ENCODE measurements around the gene NFAM1.

The NFAM1 gene

GRCh38 chr22:42380769-42381551 lies 51.2 kb downstream of the NFAM1 start:
- no peak for DNase-seq

- DNase-seq, result no peak
These were observed 52.2 kb downstream of the NFAM1 start for GRCh38 chr22:42379966-42380537.

- DNase-seq, result no peak
These were observed 55.3 kb downstream of the NFAM1 start for GRCh38 chr22:42376711-42377554.

GRCh38 chr22:42375982-42376381 lies 56.2 kb downstream of the NFAM1 start:
- no peak for DNase-seq

DNA sequence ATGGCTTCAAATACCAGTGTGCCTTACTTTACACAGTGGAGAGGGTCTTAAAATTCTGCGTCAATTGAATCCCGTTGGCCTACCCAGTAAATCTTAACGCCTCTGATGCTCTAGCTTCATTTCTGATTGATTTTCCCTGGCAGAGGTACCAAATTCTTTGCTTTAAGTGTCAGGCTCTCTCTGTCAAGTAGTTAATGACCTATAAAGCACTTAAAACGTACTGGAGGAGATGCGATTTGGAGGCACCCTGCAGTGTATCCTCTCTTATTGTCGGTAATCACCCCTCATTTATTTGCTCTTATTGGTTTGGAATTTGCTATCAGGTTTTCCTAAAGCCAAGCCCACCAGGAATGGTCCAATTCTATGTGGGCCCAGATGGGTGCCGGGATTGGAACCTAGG lies 59.2 kb downstream of the NFAM1 start:
- no peak for DNase-seq

GRCh38 chr22:42371501-42371900 lies 60.7 kb downstream of the NFAM1 start:
- no peak for DNase-seq

DNA sequence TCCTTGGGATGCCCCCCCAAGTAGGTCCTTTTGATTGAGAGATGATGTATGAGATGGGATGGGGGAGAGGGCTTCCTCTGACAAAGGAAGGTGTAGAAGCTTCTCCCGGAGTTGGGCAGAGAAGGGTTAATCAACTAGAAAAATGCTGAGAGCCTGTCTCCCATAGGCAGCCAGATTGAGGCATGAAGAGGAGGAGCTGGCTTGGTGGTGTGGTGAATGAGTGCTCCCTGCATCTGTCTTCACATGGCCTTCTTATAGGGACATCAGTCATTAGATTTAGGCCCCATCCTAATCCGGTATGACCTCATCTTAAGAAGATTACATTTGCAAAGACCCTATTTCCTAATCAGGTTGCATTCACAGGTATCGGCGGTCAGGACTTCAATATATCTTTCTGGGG lies 61.1 kb downstream of the NFAM1 start:
- no peak for DNase-seq

- DNase-seq, result no peak
These were observed 62.8 kb downstream of the NFAM1 start for GRCh38 chr22:42369250-42370041.

DNA sequence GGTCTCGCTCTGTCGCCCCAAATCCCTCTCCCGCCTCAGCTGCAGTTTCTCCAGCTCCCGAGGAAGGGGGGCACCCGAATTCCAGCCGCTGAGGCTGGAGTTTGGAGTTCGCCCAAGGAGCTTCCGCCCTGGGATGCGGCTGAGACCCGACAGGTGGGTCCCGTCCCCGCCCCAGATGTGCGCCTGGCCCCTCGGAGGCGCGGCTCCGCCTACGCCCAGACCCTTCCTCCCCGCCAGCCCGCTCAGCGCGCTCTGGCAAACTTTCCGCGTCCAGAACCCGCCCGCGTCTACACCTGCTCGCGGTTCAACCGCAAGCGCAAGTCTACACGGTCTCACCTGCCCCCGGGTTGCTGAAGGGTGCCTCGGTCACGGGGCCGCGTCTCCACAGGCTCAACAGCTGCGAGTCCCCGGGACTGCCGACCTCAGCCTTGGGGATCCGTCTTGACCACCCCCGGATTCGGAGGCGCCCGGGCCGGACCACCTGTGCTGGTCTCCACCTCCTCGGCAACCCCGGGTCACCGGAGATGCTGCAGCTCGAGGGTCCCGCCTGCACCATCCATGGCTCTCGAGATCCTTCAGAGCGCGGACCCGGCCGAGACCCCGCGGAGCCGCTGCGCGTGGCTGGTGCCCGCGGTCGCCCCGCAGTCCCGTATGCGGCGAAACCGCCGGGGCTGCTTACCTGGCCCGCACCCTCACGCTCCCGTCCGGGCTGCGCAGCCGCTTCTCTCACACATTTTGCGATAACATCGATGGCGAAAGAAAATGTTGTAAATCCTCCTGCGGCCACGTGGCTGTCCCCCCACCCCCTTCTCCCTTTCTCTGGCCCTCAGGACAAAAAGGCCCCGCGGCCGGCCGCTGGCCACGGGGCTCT lies 63.6 kb downstream of the NFAM1 start:
- DNase-seq, result no peak

GRCh38 chr22:42367980-42368378 lies 64.2 kb downstream of the NFAM1 start:
- DNase-seq, result no peak

DNA sequence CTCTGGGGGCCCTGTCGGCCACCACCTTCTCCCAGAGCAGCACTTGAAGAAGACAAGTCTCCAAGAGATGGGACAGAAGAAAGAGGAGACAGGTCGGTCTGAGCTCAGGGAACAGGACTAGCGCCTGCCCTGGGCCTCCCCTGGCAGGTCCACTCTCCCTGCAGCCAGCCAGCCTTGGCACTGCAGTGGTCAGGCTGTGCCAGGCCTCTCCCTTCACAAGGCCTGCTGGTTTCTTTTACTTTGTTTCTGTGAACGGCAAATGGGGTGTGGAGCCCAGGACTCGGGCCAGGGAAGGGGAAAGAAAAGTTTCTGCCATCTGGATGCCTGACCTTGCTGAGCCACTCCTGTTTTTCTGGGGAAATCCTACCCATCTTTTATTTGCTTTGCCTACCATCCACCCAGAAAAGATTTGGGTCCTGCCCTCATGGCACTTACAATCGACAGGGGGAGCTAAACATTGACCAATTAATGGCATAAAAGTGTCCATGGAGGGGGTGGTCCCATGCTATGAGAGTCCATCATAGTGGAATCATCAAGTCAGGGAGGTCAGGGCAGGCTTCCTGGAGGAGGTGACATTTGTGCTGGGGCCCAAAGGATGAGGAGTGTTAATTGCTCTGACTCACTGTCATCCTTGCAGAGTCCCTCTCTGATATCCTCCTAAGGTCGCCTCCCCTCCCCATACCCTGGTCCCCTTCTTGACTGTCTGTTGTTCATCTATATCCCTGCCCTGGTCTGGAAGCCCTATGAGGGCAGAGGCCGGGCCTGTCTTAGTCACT lies 65.2 kb downstream of the NFAM1 start:
- DNase-seq, result no peak

GRCh38 chr22:42365942-42366695 lies 66.1 kb downstream of the NFAM1 start:
- no peak for DNase-seq

DNA sequence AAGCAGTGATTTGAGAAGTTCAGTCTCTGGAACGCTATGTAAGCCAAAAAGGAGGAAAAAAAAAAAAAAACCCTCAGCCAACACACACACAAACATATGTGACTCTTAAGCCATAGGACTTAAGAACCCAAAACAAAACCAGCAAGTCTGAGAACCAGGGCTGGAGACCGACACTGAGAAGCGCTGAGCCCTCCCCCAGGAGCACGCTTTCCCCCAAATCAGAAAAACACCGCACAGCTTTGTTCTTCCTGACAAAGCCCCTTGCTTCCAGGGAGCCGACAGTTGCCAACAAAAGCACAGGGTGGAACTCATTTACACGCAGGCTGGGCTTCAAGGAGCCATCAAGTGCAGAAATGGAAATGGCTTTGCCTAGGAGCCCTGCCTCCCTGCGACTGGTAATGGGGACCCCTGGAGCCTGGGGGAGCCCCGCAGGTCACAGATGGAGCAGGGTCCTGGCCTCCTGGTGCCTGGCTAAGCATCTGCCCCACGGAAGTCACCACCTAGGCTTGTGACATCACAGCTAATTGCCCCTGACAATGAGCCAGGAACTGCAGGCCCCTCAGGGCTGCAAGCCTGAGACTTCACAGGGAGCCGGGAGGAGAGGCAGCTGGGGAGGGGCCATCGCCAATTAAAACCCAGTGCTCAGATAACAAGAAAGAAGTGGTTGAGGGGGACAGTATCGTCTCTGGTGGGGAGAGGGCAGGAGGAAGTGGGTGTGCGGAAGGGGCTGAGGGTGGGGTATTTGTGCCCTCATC lies 66.9 kb downstream of the NFAM1 start:
- DNase-seq, result no peak

DNA sequence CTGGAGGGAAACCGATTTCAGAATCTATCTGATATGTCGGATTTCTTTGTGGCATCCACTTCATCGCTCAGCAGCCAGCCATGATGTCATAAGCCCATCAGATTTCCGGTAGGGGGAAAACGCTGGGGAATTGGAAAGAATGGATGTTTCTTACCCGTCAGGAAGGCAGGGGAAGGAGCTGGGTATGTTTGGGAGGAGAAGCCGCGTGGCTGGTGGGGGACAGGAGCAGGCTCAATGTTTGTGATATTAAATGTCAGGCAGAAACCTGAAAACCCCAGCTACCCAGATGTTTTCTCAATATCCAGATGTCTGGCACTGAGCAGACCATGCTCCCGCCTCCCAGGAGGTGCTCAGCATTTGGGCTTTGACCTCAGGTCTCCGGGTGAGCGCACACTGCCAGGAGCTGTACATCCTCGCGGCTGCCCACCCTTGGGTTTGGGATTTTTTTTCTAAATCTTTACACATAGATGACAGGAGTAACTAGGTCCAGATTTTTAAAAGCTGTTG lies 67.5 kb downstream of the NFAM1 start:
- DNase-seq, result no peak

DNA sequence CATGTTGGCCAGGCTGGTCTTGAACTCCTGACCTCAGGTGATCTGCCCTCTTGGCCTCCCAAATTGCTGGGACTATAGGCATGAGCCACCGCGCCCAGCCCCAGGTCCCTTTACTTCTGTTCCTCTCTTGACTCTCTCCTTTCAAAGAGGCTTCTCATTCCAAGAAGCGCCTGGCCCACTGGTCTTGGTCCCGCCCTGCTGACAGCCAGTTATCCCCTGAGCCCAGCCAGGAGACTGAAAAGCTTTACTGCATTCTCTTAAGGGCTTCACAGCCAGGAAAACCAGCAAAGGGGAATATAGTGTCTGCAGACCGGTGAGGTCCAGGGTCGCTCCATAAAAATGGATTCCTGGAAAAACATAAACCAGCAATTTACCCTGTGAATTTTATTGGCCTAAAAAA lies 68.3 kb downstream of the NFAM1 start:
- DNase-seq, result no peak

DNA sequence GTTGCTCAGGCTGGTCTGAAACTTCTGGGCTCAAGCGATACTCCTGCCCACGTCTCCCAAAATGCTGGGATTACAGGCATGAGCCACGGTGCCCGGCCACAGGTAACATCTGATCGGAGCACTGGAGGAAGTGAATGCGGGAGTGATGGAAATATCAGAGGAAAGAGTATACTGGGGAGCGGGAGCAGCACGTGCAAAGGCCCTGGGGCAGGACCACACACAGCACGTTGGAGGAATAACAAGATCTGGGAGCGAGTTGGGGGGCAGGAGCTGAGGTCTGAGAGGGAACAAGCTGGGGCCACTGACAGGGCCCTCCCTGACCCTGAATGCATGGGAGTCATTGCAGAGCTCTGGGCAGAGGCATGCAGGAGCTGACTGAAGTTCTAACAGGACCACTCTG lies 70.7 kb downstream of the NFAM1 start:
- no peak for DNase-seq

- no peak for DNase-seq
These were observed 71.9 kb downstream of the NFAM1 start for GRCh38 chr22:42360348-42360747.

DNA sequence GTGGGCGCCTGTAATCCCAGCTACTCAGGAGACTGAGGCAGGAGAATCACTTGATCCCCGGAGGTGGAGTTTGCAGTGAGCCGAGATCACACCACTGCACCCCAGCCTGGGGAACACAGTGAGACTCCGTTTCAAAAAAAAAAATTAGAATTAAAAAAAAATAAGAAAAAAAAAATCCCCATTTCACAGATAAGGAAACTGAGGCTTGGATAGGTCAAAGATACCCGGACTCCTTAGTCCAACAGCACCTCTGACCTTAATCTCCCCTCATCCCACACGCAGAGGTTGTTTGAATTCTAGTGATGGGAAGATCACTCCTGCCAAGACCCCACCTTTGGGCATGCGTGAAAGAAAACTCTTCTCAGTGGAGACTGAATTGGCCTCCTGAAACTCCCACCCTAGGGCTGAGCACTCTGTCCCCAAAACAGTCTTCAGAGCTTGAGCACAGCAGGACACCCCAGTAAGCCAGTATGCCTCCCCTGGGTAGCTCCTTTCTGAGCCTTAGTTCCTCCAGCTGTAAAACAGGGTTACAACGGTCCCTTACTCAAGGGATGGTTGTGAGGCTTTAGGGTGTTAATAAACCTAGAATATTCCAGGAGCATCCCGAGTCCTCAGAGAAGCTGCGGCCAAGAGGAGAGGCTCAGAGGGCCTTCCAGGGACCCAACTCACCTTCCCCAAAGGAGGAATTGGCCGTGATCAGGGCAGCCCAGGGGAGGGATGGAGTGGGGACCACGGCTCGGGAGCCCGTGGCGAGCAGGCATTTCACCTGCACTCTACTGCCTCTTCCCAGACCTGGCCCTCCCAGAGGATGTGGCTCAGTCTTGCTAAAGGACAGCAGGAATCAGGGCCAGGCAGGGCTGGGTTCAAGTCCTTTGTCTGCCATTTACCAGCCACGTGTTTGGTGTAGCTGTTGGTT lies 73.3 kb downstream of the NFAM1 start:
- DNase-seq, result no peak

Data from cortex of kidney (tissue), 1 donor.